Measurements from ENCODE around the gene DNMBP. TPM values are rescaled to one million over a fixed set of nuclear protein-coding genes. Genes with fewer than 3 reads are reported as not detected.

Gene DNMBP
- polyA plus RNA-seq, 2 of the 4 experiments (the other 2 are of a cell fraction) = 13.7 to 20.3 TPM

GRCh38 chr10:99929360-99929759 is 80.4 kb downstream of the DNMBP start (continued):
- TF ChIP-seq EP300 (IDR thresholded peaks at IDR 0.05) (no peak), CHD2 (IDR thresholded peaks at IDR 0.05; ENCODE audit: low read length, partially characterized antibody) (no peak)

- CTCF ChIA-PET = interaction anchor here (0.9 to 7.8 kb wide), 12 partner anchors 9 to 118 kb away, joined by 3 to 58 read pairs (median 4); partner anchors contain the start of gene DNMBP
- Histone ChIP-seq H3K27ac (peak overlapping the region; percentile 84), H3K9me3 (no peaks in the 10 kb centered on the region), H3K4me2 (peak overlapping the region; percentile 92), H3K4me1 (peaks cover 67% of the 10 kb centered on the region), H3K4me3 (peak overlapping the region; percentile 42)
- peak in 1 of 2 experiments; percentile 21; a peak in 1 of 6 replicates for ATAC-seq
- POLR2A ChIA-PET = interaction anchor here (1.9 to 2.0 kb wide), 2 partner anchors 78 to 82 kb away, joined by 5 to 6 read pairs; no protein-coding TSS in a partner anchor
- TF ChIP-seq CEBPB (IDR thresholded peaks at IDR 0.05) (peak in 1 of 2 experiments; percentile 37; a peak in 1 of 4 replicates), ELK1 (IDR thresholded peaks at IDR 0.05; ENCODE audit: low read depth, low read length) (no peak), KDM1A (IDR thresholded peaks at IDR 0.05; ENCODE audit: low read depth) (no peak), ZFP36 (IDR thresholded peaks at IDR 0.05; ENCODE audit: borderline replicate concordance, partially characterized antibody) (no peak), CHD4 (IDR thresholded peaks at IDR 0.05; ENCODE audit: borderline replicate concordance) (no peak)
- FAIRE-seq = no peak
- peak in 1 of 2 experiments; percentile 36 for DNase-seq (ENCODE audit: low read depth in 1 of 2, low spot score in 1 of 2)
- 7% methylated on average over 3 of the region's 3 CpGs for WGBS (ENCODE audit: missing lambda C conversion rate)
These were observed 81.9 kb downstream of the DNMBP start for GRCh38 chr10:99927721-99928280.

GRCh38 chr10:99926925-99927720 is 82.6 kb downstream of the DNMBP start:
- Histone ChIP-seq H3K4me1 (peaks cover 70% of the 10 kb centered on the region), H3K9me3 (no peaks in the 10 kb centered on the region), H3K4me2 (peak overlapping the region; percentile 92), H3K27ac (peak overlapping the region; percentile 84), H3K4me3 (peak overlapping the region; percentile 42)
- POLR2A ChIA-PET = interaction anchor here (0.5 to 2.0 kb wide), 3 partner anchors 79 to 446 kb away, joined by 3 to 6 read pairs (median 5); no protein-coding TSS in a partner anchor
- peak in 1 of 2 experiments; percentile 34 for DNase-seq (ENCODE audit: low read depth in 1 of 2, low spot score in 1 of 2)
- CTCF ChIA-PET = interaction anchor here (0.6 to 7.8 kb wide), 14 partner anchors 9 to 119 kb away, joined by 3 to 58 read pairs (median 4); partner anchors contain the start of gene DNMBP
- no peak for FAIRE-seq
- no peak for TF ChIP-seq MYC (IDR thresholded peaks at IDR 0.05; ENCODE audit: borderline replicate concordance, low read length)
- no peak for TF ChIP-seq ELK1 (IDR thresholded peaks at IDR 0.05; ENCODE audit: low read depth, low read length)
- no peak for TF ChIP-seq FOSB (CRISPR knock-in tag; IDR thresholded peaks at IDR 0.05)
- TF ChIP-seq KDM1A (IDR thresholded peaks at IDR 0.05; ENCODE audit: low read depth) = no peak
- TF ChIP-seq BHLHE40 (IDR thresholded peaks at IDR 0.05; ENCODE audit: low read depth, low read length) = no peak
- TF ChIP-seq KDM5A (IDR thresholded peaks at IDR 0.05) = no peak
- no peak for TF ChIP-seq ZFP36 (IDR thresholded peaks at IDR 0.05; ENCODE audit: borderline replicate concordance, partially characterized antibody)
- no peak for TF ChIP-seq RARB (CRISPR knock-in tag; IDR thresholded peaks at IDR 0.05)
- no peak for TF ChIP-seq CHD4 (IDR thresholded peaks at IDR 0.05; ENCODE audit: borderline replicate concordance)
- no peak for TF ChIP-seq HMGXB4 (CRISPR knock-in tag; IDR thresholded peaks at IDR 0.05; ENCODE audit: borderline replicate concordance)
- TF ChIP-seq RFX5 (IDR thresholded peaks at IDR 0.05) = no peak
- TF ChIP-seq FOXS1 (CRISPR knock-in tag; IDR thresholded peaks at IDR 0.05) = no peak
- TF ChIP-seq NR3C1 (IDR thresholded peaks at IDR 0.05) = no peak
- peak in 1 of 2 experiments; percentile 23; a peak in 3 of 6 replicates for ATAC-seq
- 26% methylated on average over 9 of the region's 9 CpGs for WGBS (ENCODE audit: missing lambda C conversion rate)
